HG02588 (cell line): ENCODE results near the gene ZSWIM3.
"Not testable (repeated sequence)": the region's sequence is repeated elsewhere in the genome, so short reads cannot be mapped to it uniquely, and the experiment has no call there.

Experiments used
- ATAC-seq: cut with Tn5 transposase; IDR thresholded peaks from one replicate; pipeline ENCODE4 v1.9.1; 2021; ENCODE audit warnings: mild to moderate bottlenecking, moderate library complexity; ENCODE audit not compliant: unreplicated experiment

ZSWIM3 gene

GRCh38 chr20:45890077-45890984, 32.9 kb downstream of the ZSWIM3 start:
- ATAC-seq, result peak; percentile 29

GRCh38 chr20:45890985-45891983, 33.9 kb downstream of the ZSWIM3 start, which contains the start of the genes CTSA and NEURL2:
Gene CTSA, plus strand, starts transcription at chr20:45891335. Its CDS starts 234 bp downstream, at chr20:45891569.
Gene NEURL2, minus strand, starts transcription at chr20:45891208. Its CDS starts 217 bp downstream, at chr20:45890991.
- ATAC-seq, result peak; percentile 70

GRCh38 chr20:45892049-45892825, 34.8 kb downstream of the ZSWIM3 start:
- ATAC-seq, result no peak

- no peak for ATAC-seq
Observed at GRCh38 chr20:45892828-45893500, 35.5 kb downstream of the ZSWIM3 start.

GRCh38 chr20:45893831-45894230, 36.4 kb downstream of the ZSWIM3 start:
- no peak for ATAC-seq

- no peak for ATAC-seq
Observed at GRCh38 chr20:45894797-45895196, 37.4 kb downstream of the ZSWIM3 start.

GRCh38 chr20:45896641-45897161, 39.3 kb downstream of the ZSWIM3 start:
- no peak for ATAC-seq

GRCh38 chr20:45897289-45897688, 39.9 kb downstream of the ZSWIM3 start:
- ATAC-seq, result no peak

- ATAC-seq, result no peak
Observed at GRCh38 chr20:45897692-45898091, 40.3 kb downstream of the ZSWIM3 start.

- no peak for ATAC-seq
Observed at GRCh38 chr20:45898285-45898684, 40.9 kb downstream of the ZSWIM3 start.

GRCh38 chr20:45899046-45899835, 41.8 kb downstream of the ZSWIM3 start:
- ATAC-seq, result no peak

GRCh38 chr20:45901332-45901731, 43.9 kb downstream of the ZSWIM3 start:
- not testable (repeated sequence) for ATAC-seq

- ATAC-seq, result no peak
Observed at GRCh38 chr20:45902199-45902701, 44.8 kb downstream of the ZSWIM3 start.

GRCh38 chr20:45904583-45905504, 47.4 kb downstream of the ZSWIM3 start:
- ATAC-seq, result no peak

- no peak for ATAC-seq
Observed at GRCh38 chr20:45905505-45906079, 48.2 kb downstream of the ZSWIM3 start.

- no peak for ATAC-seq
Observed at GRCh38 chr20:45907219-45907948, 50.0 kb downstream of the ZSWIM3 start.

GRCh38 chr20:45908084-45908483, 50.7 kb downstream of the ZSWIM3 start:
- ATAC-seq, result no peak
